Measurements from ENCODE around the gene CTRB1. TPM values are rescaled to one million over a fixed set of nuclear protein-coding genes. Genes with fewer than 3 reads are reported as not detected.

The CTRB1 gene
- total and polyA plus RNA-seq, 2 of the 8 experiments (the other 6 are each of a cell fraction or from before 2014, with no cell fraction given): not detected

DNA sequence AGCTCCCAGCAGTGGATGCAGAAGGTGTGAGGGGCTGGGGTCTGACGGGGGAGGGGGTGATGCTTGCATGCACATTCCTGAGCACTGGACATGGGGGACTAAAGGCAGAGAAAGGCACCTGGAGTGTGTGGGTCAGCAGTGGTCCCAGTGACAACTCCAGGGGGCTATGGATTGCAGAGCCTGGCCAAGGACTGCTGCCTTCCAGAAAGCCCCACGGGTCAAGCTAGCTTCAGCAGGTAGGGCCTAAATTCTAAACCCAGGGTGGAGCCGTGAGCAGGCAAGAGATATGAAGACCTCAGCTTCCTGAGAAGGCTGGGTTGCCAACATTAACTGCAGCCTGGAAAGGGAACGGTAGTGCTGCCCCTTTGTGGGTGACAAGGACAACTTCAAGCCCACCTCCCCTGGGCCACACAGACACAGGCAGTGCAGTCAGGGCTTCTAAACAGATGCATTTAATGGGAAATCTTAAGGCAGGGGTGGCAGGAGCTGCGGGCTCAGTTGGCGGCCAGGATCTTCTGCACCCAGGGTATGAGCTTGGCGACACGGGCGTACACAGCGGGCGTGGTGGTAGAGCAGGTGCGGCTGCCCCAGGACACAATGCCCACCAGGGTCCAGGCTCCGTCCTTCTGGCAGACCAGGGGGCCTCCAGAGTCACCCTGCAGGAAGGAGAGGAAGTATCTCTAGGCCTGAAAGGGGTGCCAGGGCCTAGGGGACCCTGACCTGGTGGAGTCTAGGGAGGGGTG lies 14.9 kb upstream of the CTRB1 start:
- Histone ChIP-seq H4K5ac (ENCODE audit: insufficient read length, low read depth, low read length) (no peak overlapping the region), H3K56ac (replicated peaks; ENCODE audit: insufficient read length, low read depth, low read length) (no peak overlapping the region), H3K14ac (ENCODE audit: insufficient read length) (no peak overlapping the region), H3K27me3 (replicated peaks in 1 of 4; ENCODE audit: control insufficient read depth in 3 of 4, extremely low read depth in 1 of 4, insufficient read depth in 3 of 4, low read length in 3 of 4) (no peaks in the 10 kb centered on the region), H4K20me1 (replicated peaks in 1 of 2; ENCODE audit: control insufficient read depth in 1 of 2, insufficient read depth in 2 of 2, low read length in 2 of 2) (no peaks in the 10 kb centered on the region), H3K79me2 (ENCODE audit: control insufficient read depth in 1 of 2, insufficient read depth in 2 of 2, low read length in 2 of 2) (no peaks in the 10 kb centered on the region), H3K79me1 (ENCODE audit: low read depth, low read length) (no peaks in the 10 kb centered on the region), H2BK20ac (ENCODE audit: low read length) (no peak overlapping the region), H3K4ac (replicated peaks; ENCODE audit: insufficient read length, low read depth, low read length) (no peak overlapping the region), H3K18ac (ENCODE audit: extremely low read depth, low read length) (no peak overlapping the region; the same call in 1 of the 2 replicates), H4K8ac (ENCODE audit: extremely low read depth, insufficient read depth, low read length) (peak overlapping the region; percentile 28), H3K23me2 (ENCODE audit: low read depth, low read length) (no peaks in the 10 kb centered on the region), H3K4me3 (ENCODE audit: extremely low read depth in 1 of 4, insufficient read depth in 2 of 4, low read depth in 3 of 4, low read length in 4 of 4) (no peak overlapping the region), H3K23ac (ENCODE audit: insufficient read length) (no peak overlapping the region), H2BK15ac (ENCODE audit: low read length) (no peak overlapping the region), H2BK120ac (replicated peaks; ENCODE audit: low read depth, low read length) (no peak overlapping the region), H3K4me2 (ENCODE audit: insufficient read depth in 1 of 2, low read depth in 2 of 2, low read length in 2 of 2) (no peak overlapping the region), H2BK5ac (ENCODE audit: low read depth, low read length) (no peak overlapping the region), H3K9me3 (ENCODE audit: insufficient read depth in 2 of 2, low read depth in 1 of 2, low read length in 1 of 2) (no peaks in the 10 kb centered on the region), H3K27ac (ENCODE audit: low read depth, low read length) (no peak overlapping the region), H4K91ac (replicated peaks; ENCODE audit: insufficient read length, low read length) (no peak overlapping the region), H2AK5ac (ENCODE audit: low read depth, low read length) (no peak overlapping the region), H2AFZ (ENCODE audit: low read length) (no peak overlapping the region), H3K4me1 (replicated peaks in 1 of 4; ENCODE audit: control insufficient read depth in 3 of 4, insufficient read depth in 4 of 4, low read length in 3 of 4) (no peaks in the 10 kb centered on the region), H3K36me3 (ENCODE audit: control insufficient read depth in 2 of 4, insufficient read depth in 4 of 4, low read length in 3 of 4) (no peaks in the 10 kb centered on the region), H3K9ac (replicated peaks in 1 of 4; ENCODE audit: extremely low read depth in 1 of 4, low read depth in 3 of 4, low read length in 3 of 4) (no peak overlapping the region), H2BK12ac (ENCODE audit: low read depth, low read length) (no peak overlapping the region)
- ChIA-PET POLR2A (ENCODE audit: partially characterized antibody) (interaction anchor here (1.1 to 2.1 kb wide), 2 partner anchors 18 to 138 kb away, joined by 3 to 9 read pairs; no protein-coding TSS in a partner anchor), CTCF (ENCODE audit: partially characterized antibody) (interaction anchor here (0.6 to 10.4 kb wide), 6 partner anchors 12 to 198 kb away, joined by 3 to 157 read pairs (median 4); partner anchors contain the start of gene CTRB1)
- DNase-seq (ENCODE audit: low read depth in 1 of 2, low spot score in 2 of 2): no peak
- WGBS, 2 experiments (ENCODE audit: extremely low coverage in 1 of 2, insufficient coverage in 1 of 2, insufficient read length in 1 of 2, insufficient replicate concordance in 2 of 2, low coverage in 1 of 2, low lambda C conversion rate in 2 of 2, missing lambda C conversion rate in 1 of 2): 82% methylated on average over 12 of the region's 13 CpGs; no CpG with 5 or more reads in 1 of the 2 experiments
- FAIRE-seq: no peak
- TF ChIP-seq RAD21 (IDR thresholded peaks at IDR 0.05 in 1 of 2, conservative IDR thresholded peaks at IDR 0.05 in 1 of 2; ENCODE audit: low read depth in 2 of 2, low read length in 2 of 2) (peak in 1 of 2 experiments; percentile 36; a peak in 2 of 4 replicates), SP2 (IDR thresholded peaks at IDR 0.05; ENCODE audit: low read length) (no peak), NRF1 (IDR thresholded peaks at IDR 0.05; ENCODE audit: low read depth, low read length) (no peak), BRCA1 (IDR thresholded peaks at IDR 0.05; ENCODE audit: low read depth, low read length) (no peak), HDAC2 (IDR thresholded peaks at IDR 0.05; ENCODE audit: borderline replicate concordance in 1 of 2, low read depth in 2 of 2, low read length in 2 of 2) (no peak), CREB1 (IDR thresholded peaks at IDR 0.05) (no peak), SIN3A (conservative IDR thresholded peaks at IDR 0.05 in 1 of 2, IDR thresholded peaks at IDR 0.05 in 1 of 2; ENCODE audit: low read depth in 1 of 2, low read length in 2 of 2) (no peak), TCF12 (IDR thresholded peaks at IDR 0.05; ENCODE audit: low read depth, low read length) (no peak), CTCF (IDR thresholded peaks at IDR 0.05; ENCODE audit: control extremely low read depth in 1 of 3, insufficient read depth in 1 of 3, low read depth in 1 of 3, low read length in 3 of 3) (0 out of 4 replicates have a peak, but pooled peaks of 1 of the 3 experiments have one; percentile 9)
